Esophagus squamous epithelium (tissue), 4 donors: ENCODE data around the gene DSCAML1.

ENCODE experiments used
- CTCF ChIP-seq, 6 experiments: fragments of 450-650 bp in 4 of 6; fragments of 200-600 bp in 2 of 6; sonication (generic) in 2 of 6; IDR thresholded peaks; one replicate each; pipeline ENCODE4 v1.5.1; 2016 to 2019; ENCODE audit warnings: antibody characterized with exemption in 6 of 6, mild to moderate bottlenecking in 4 of 6, moderate library complexity in 4 of 6
- POLR2A ChIP-seq, 4 donors: fragments of 450-650 bp; IDR thresholded peaks; one replicate each; pipeline ENCODE4 v1.6.1; 2017; ENCODE audit warnings: antibody characterized with exemption in 4 of 4, mild to moderate bottlenecking in 4 of 4, moderate library complexity in 3 of 4

- TF ChIP-seq CTCF (IDR thresholded peaks at IDR 0.05) = no peak
- TF ChIP-seq POLR2A (IDR thresholded peaks at IDR 0.05) = no peak
Measured at GRCh38 chr11:117679461-117679860, 117.6 kb downstream of the DSCAML1 start.
